GM21786 (cell line): ENCODE data around the gene HFM1.
"Not testable (repeated sequence)": the region's sequence is repeated elsewhere in the genome, so short reads cannot be mapped to it uniquely, and the experiment has no call there.

Experiments used
- ATAC-seq: cut with Tn5 transposase; IDR thresholded peaks from one replicate; pipeline ENCODE4 v1.9.1; 2021; ENCODE audit not compliant: unreplicated experiment

The HFM1 gene

DNA sequence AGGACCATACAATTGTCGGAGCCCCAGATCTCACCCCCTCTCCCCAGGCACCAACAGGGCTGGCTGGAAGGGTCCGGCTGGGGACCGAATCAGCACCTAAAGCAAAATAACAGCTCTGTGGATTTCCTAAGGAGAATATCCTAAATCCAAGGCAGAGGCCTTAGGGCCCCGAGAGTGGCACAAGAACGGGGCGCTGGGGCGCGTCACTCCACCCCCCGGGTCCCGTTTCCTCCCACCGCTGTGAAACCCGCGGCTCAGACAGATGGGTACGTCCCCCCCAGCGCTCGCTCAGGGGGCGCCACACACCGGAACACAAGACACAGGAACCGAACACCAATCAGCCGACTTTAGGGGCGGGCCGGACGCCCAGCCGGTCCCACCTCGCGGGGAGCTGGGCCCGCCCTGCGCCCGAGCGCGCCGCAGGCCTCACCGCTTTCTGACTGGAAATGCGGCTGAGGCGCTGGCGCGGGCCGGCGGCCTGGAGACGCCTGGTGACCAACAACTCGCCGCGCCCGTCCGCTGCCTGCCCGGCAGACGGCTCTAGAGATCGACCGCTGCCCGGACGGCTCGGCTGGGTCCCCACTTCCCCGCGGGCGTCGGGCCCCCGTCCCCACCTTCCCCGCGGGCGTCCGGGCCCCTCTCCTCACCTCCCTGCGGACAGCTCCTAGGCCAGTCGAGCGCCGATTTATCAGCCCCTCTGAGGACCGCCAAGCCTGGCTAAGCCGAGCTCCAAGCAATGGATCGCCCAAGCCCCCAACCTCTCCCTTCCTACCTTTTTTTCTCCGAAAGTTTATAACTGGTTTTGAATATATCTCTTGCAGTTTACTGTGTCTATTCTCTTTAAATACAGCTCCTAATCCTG lies at the start of gene HFM1:
HFM1 (minus strand) TSS at position 687 of the 862 bp plus-strand sequence. CDS start 3,755 bp downstream, outside the sequence.
- peak; percentile 86 for ATAC-seq

DNA sequence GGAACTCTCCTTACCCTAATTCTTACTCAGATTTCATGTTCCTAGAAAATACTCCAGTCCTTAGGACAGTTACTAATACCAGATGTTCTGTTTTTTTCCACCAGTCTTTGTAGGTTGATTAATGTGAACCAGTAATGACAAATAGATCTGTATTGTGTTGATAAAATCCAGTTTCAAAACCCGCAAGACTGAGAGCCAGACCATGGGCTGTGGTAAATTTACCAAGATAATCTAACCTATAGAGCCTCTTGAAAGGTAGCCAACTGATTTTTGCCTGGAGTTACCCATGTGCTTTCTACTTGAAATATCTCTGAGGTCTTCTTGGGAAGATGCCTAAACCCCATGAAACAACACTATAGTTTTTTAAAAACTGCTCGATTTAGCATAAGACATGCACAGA lies 49.5 kb upstream of the HFM1 start:
- ATAC-seq = no peak

DNA sequence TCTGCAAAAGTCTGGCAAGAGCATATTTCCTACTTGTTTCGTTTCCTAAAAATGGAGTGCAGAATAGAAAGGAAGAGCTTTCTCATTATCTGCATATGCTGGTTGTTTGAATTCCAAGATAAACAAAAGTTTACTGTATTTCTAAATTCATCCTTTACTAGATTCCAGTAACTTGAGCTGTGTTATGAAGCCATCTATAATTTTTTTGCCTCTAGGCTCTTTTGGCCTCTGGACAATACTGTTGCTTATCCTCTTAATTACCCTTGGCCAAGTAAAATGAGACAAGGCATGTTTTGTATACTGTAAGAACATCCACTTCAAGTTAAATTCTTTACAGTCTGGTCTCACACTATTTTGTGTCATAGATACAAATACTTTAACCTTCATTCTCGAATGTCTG lies 45.6 kb upstream of the HFM1 start:
- no peak for ATAC-seq

DNA sequence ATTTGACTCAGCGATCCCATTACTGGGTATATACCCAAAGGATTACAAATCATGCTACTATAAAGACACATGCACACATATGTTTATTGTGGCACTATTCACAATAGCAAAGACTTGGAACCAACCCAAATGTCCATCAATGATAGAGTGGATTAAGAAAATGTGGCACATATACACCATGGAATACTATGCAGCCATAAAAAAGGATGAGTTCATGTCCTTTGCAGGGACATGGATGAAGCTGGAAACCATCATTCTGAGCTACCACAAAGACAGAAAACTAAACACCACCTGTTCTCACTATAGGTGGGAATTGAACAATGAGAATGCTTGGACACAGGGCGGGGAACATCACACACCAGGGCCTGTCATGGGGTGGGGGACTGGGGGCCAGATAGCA lies 43.1 kb upstream of the HFM1 start:
- not testable (repeated sequence) for ATAC-seq

DNA sequence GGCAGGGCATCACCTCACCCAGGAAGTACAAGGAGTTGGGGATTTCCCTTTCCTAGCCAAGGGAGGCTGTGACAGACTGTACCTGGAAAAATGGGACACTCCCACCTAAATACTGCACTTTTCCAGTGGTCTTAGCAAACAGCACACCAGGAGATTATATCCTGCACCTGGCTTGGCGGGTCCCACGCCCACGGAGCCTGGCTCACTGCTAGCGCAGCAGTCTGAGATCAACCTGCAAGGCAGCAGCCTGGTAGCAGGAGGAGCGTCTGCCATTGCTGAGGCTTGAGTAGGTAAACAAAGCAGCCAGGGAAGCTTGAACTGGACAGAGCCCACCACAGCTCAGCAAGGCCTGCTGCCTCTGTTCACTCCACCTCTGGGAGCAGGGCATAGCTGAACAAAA lies 37.3 kb upstream of the HFM1 start:
- ATAC-seq = not testable (repeated sequence)

- ATAC-seq = no peak
Measured at GRCh38 chr1:91440847-91441246, 36.2 kb upstream of the HFM1 start.

DNA sequence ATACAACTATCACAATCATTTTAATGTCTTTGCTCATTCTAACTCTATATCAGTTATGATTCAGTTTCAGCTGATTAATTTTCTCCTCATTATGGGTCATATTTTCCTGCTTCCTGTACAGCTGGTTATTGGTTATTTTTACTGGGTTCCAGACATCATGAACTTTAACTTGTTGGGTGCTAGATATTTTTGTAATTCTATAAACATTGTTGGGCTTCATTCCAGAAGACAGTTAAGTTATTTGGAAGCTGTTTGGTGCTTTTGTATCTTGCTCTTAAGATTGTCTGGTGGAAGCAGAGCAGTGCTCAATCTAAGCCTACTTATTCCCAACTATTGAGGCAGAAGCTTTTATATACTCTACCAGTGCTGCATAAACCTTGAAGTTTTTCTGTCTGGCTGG lies 34.4 kb upstream of the HFM1 start:
- no peak for ATAC-seq

GRCh38 chr1:91428182-91428798 lies 23.7 kb upstream of the HFM1 start:
- no peak for ATAC-seq

DNA sequence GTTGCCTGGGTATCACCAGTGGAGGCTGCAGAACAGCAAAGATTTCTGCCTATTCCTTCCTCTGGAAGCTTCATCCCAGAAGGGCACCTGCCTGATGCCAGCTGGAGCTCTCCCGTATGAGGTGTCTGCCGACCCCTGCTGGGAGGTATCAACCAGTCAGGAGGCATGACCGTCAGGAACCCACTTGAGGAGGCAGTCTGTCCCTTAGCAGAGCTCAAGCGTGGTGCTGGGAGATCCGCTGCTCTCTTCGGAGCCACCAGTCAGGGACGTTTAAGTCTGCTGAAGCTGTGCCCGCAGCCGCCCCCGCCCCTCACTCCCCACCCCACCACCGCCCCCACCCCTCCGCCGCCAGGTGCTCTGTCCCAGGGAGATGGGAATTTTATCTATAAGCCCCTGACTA lies 23.1 kb upstream of the HFM1 start:
- ATAC-seq = no peak

DNA sequence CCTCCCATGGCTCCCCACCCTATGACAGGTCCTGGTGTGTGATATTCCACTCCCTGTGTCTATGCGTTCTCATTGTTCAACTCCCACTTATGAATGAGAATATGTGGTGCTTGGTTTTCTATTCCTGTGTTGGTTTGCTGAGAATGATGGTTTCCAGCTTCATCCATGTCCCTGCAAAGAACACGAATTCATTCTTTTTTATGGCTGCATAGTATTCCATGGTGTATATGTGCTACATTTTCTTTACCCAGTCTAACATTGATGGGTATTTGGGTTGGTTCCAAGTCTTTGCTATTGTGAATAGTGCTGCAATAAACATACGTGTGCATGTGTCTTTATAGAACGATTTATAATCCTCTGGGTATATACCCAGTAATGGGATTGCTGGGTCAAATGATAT lies 17.9 kb upstream of the HFM1 start:
- not testable (repeated sequence) for ATAC-seq

DNA sequence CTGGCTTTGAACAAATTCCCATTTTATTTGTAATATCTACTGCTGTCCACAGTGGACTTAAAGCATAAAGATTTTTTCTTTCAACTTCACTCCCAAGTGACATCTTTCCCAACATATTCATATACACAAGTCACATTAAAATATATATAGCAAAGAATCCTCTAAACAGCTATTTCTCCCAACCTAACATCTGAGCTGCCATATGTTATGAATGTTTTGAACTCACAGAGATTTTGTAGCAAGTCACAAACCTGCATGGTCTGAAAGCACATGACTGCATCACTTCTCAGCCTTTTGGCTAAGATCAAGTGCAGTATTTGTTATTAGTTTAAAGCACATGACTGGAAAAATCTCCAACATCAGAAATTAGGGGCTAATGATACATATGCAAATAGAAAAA lies 7.7 kb upstream of the HFM1 start:
- ATAC-seq = no peak

DNA sequence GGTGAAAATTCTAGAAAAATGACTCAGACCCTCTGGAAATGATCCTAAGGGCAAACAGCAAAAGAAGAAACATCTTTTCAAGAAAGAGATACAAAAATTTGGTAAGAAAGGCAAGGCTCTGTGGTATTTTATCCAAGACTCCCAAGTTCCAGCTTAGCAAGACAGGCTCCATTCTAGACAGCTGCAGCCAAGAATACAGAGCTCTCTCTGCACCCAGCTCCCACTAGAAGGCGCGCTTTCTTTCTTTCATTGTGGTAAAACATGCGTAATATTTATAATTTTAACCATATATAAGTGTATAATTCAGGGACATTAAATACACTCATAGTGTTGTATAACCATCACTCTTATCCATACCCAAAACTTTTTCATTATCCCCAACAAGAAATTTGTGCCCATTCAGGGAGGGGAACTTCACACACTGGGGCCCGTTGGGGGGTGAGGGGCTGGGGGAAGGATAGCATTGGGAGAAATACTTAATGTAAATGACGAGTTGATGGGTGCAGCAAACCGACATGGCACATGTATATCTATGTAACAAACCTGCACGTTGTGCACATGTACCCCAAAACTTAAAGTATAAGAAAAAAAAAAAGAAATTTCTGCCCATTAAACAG lies 2.2 kb upstream of the HFM1 start:
- ATAC-seq = no peak

- ATAC-seq = no peak
Measured at GRCh38 chr1:91402023-91402422, 2.6 kb downstream of the HFM1 start.

GRCh38 chr1:91400133-91400725 lies 4.4 kb downstream of the HFM1 start:
- ATAC-seq = no peak

- ATAC-seq = no peak
Measured at GRCh38 chr1:91398291-91398690, 6.3 kb downstream of the HFM1 start.

GRCh38 chr1:91397605-91398004 lies 7.0 kb downstream of the HFM1 start:
- ATAC-seq = no peak

DNA sequence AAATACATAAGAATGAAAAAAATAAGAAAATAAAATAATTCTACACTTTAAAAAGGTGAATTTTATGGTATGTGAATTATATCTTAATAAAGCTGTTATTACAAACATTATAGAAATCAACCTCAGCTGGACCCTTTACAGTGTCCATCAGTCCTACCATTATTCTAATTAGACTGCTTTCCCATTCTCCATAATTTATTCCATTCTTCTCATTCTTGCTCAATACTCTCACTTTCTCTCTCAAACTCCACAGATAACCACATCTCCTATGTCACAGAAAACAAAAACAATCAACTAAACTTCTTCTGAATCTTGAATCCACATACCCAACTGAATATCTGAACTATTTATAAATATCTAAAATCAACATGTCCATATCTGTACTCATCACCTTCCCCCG lies 11.6 kb downstream of the HFM1 start:
- ATAC-seq = no peak

DNA sequence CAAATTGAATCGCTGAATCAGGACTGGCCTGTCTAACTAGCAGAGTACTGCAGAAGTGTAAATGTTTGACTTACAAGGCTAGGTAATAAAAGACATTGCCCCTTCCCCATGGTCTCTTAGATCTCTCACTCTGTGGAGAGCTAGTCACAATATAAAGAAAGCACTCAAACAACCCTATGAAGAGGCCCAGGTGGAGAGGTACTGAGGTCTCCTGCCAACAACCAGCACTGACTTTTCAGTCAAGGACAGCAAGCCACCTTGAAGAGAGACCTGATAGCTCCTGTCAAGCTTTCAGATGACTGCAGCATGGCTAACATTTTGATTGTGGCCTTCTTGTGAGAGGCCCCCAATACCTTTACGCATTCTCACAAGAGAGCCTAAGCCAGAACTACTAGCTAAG lies 18.5 kb downstream of the HFM1 start:
- ATAC-seq = no peak

DNA sequence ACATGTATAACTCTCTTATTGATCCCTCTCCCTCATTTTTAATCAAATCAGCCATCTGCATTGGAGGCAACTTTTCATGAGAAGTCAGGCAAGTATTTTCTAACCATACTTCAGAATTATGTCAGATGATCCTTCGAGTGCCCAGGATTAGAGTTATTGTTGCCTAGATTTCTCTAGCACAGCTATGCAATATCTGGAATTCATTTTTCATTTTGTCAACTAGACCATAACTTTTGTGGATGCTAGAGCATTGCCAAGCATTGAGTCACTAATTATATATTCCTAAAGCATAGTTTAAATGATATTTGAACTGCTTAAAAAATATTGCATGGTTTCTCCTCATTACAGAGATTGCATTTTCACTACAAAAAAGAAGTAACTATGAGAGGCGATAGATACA lies 21.2 kb downstream of the HFM1 start:
- ATAC-seq = no peak

GRCh38 chr1:91381844-91382243 lies 22.8 kb downstream of the HFM1 start:
- no peak for ATAC-seq

GRCh38 chr1:91374086-91374485 lies 30.6 kb downstream of the HFM1 start:
- no peak for ATAC-seq

DNA sequence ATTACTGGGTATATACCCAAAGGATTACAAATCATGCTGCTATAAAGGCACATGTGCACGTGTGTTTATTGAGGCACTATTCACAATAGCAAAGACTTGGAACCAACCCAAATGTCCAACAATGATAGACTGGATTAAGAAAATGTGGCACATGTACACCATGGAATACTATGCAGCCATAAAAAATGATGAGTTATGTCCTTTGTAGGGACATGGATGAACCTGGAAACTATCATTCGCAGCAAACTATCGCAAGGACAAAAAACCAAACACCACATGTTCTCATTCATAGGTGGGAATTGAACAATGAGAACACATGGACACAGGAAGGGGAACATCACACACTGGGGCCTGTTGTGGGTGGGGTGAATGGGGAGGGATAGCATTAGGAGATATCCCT lies 32.4 kb downstream of the HFM1 start:
- ATAC-seq = not testable (repeated sequence)
